HCT116 (cell line): Measurements from ENCODE around the gene COL9A3. TPM values are rescaled to one million over a fixed set of nuclear protein-coding genes. Genes with fewer than 3 reads are reported as not detected.

ENCODE experiments used
- ATAC-seq: fragments of 200-7000 bp; cut with Tn5 transposase; 2 replicates; pipeline ENCODE4 v1.9.1; 2020; ENCODE audit warnings: mild to moderate bottlenecking, moderate library complexity
- BruUV-seq: library from RNA; stranded (reverse); fragments of 400-500 nt; replicated peaks from 2 replicates; lab custom pipeline; 2021; lab: Mats Ljungman, UMichigan
- CTCF ChIA-PET: fragments of 300-600 bp; sonication (Branson Sonifier 250); formaldehyde crosslinking; loops from one replicate; lab custom pipeline; 2021; ENCODE audit warnings: antibody characterized with exemption; lab: Charles Lee
- POLR2A ChIA-PET: fragments of 300-600, 350-600 bp; sonication (Branson Sonifier 250); formaldehyde crosslinking; loops from one replicate; lab custom pipeline; 2021; ENCODE audit warnings: antibody characterized with exemption; lab: Charles Lee
- RAD21 ChIA-PET, 2 experiments: fragments of 300-600 bp; sonication (Branson Sonifier 250); formaldehyde crosslinking; loops; one replicate each; lab custom pipeline; 2023; ENCODE audit warnings: low total read pairs in 2 of 2; ENCODE audit not compliant: uncharacterized antibody in 2 of 2, unreplicated experiment in 2 of 2, low non-redundant PET in 1 of 2; lab: Charles Lee
- DNase-seq: peaks from one replicate; pipeline ENCODE4 v3.0.0-alpha.2; 2010; ENCODE audit warnings: low read depth, low spot score
- H2AFZ ChIP-seq: fragments of 200-600 bp; shearing (Covaris generic), sonication (generic); 2 replicates; pipeline ENCODE4 v1.6.1; 2017; ENCODE audit warnings: low read depth, mixed run types, mixed read lengths, antibody characterized with exemption, low read length; ENCODE audit not compliant: poor library complexity, severe bottlenecking
- H3K27ac ChIP-seq: 2 replicates; pipeline ENCODE4 v1.5.1; 2012; ENCODE audit warnings: low read depth, low read length
- H3K27me3 ChIP-seq: fragments of 200-600 bp; sonication (generic); 2 replicates; pipeline ENCODE4 v1.6.1; 2016; ENCODE audit warnings: mixed run types, low read length, mixed read lengths; ENCODE audit not compliant: insufficient read depth
- H3K36me3 ChIP-seq, 2 experiments: fragments of 200-500 bp in 1 of 2; fragments of 200-600 bp in 1 of 2; sonication (Bioruptor generic) in 1 of 2; sonication (generic) in 1 of 2; 2 replicates each; pipeline versions ENCODE4 v1.5.1 to v1.6.1; 2014 to 2016; ENCODE audit warnings: low read length in 2 of 2, inconsistent platforms in 1 of 2, mixed read lengths in 1 of 2, mixed run types in 1 of 2; ENCODE audit not compliant: insufficient read depth in 2 of 2, control insufficient read depth in 1 of 2
- H3K4me1 ChIP-seq, 2 experiments: fragments of 200-600 bp in 1 of 2; sonication (generic) in 1 of 2; 2 replicates each; pipeline versions ENCODE4 v1.5.1 to v1.6.1; 2012 to 2017; ENCODE audit warnings: low read length in 2 of 2, inconsistent platforms in 1 of 2, mild to moderate bottlenecking in 1 of 2, mixed read lengths in 1 of 2, mixed run types in 1 of 2, moderate library complexity in 1 of 2; ENCODE audit not compliant: insufficient read depth in 2 of 2, control insufficient read depth in 1 of 2
- H3K4me2 ChIP-seq: fragments of 200-600 bp; sonication (generic); 2 replicates; pipeline ENCODE4 v1.6.1; 2017; ENCODE audit warnings: mixed run types, low read length, mixed read lengths
- H3K4me3 ChIP-seq, 2 experiments: fragments of 200-600 bp in 1 of 2; sonication (generic) in 1 of 2; replicated peaks in 1 of 2; 2 replicates each; pipeline ENCODE4 v1.5.1; 2011 to 2016; ENCODE audit warnings: low read length in 2 of 2, control low read depth in 1 of 2, low read depth in 1 of 2, mild to moderate bottlenecking in 1 of 2, mixed read lengths in 1 of 2, mixed run types in 1 of 2
- H3K79me2 ChIP-seq: fragments of 200-600 bp; sonication (generic); 2 replicates; pipeline ENCODE4 v1.6.1; 2017; ENCODE audit warnings: mild to moderate bottlenecking, mixed run types, low read length, moderate library complexity, mixed read lengths; ENCODE audit not compliant: insufficient read depth
- H3K9ac ChIP-seq: fragments of 200-600 bp; sonication (generic); 2 replicates; pipeline ENCODE4 v1.6.1; 2016; ENCODE audit warnings: low read length, mixed read lengths
- H3K9me2 ChIP-seq: fragments of 200-600 bp; sonication (generic), shearing (Covaris generic); 2 replicates; pipeline ENCODE4 v1.6.1; 2017; ENCODE audit warnings: mixed run types, mild to moderate bottlenecking, moderate library complexity; ENCODE audit not compliant: insufficient read depth
- H3K9me3 ChIP-seq, 2 experiments: fragments of 200-500 bp in 1 of 2; fragments of 200-600 bp in 1 of 2; sonication (Bioruptor generic) in 1 of 2; sonication (generic) in 1 of 2; 2 replicates each; pipeline ENCODE4 v1.6.1; 2014 to 2017; ENCODE audit warnings: low read length in 2 of 2, mixed read lengths in 2 of 2, inconsistent platforms in 1 of 2, low read depth in 1 of 2, mild to moderate bottlenecking in 1 of 2, mixed run types in 1 of 2, moderate library complexity in 1 of 2; ENCODE audit not compliant: control insufficient read depth in 1 of 2, insufficient read depth in 1 of 2
- H4K20me1 ChIP-seq: fragments of 200-600 bp; sonication (generic), shearing (Covaris generic); 2 replicates; pipeline ENCODE4 v1.6.1; 2017; ENCODE audit warnings: mixed run types, mild to moderate bottlenecking, moderate library complexity; ENCODE audit not compliant: insufficient read depth
- ELF1 ChIP-seq: IDR thresholded peaks from 2 replicates; pipeline ENCODE4 v1.6.1; 2012; ENCODE audit warnings: low read depth, borderline replicate concordance
- EZH2 ChIP-seq: fragments of 200-600 bp; sonication (generic); IDR thresholded peaks from 2 replicates; pipeline ENCODE4 v1.6.1; 2017; ENCODE audit warnings: antibody characterized with exemption, mixed run types
- EZH2phosphoT487 ChIP-seq: fragments of 200-600 bp; IDR thresholded peaks from 2 replicates; pipeline ENCODE4 v1.6.1; 2018; ENCODE audit warnings: antibody characterized with exemption, borderline replicate concordance
- JUND ChIP-seq: IDR thresholded peaks from 2 replicates; pipeline ENCODE4 v1.6.1; 2012
- POLR2A ChIP-seq: IDR thresholded peaks from 2 replicates; pipeline ENCODE4 v1.7.0; 2011; ENCODE audit warnings: borderline replicate concordance; ENCODE audit not compliant: insufficient read depth, insufficient read length; ENCODE audit errors: extremely low read depth
- RAD21 ChIP-seq: IDR thresholded peaks from 2 replicates; pipeline ENCODE4 v1.6.1; 2012; ENCODE audit warnings: low read depth, mild to moderate bottlenecking
- SIN3A ChIP-seq: IDR thresholded peaks from 2 replicates; pipeline ENCODE4 v1.6.1; 2012; ENCODE audit warnings: low read depth
- TCF7L2 ChIP-seq: IDR thresholded peaks from 2 replicates; pipeline ENCODE4 v1.7.0; 2011; ENCODE audit warnings: borderline replicate concordance, inconsistent platforms; ENCODE audit not compliant: insufficient read depth, insufficient read length; ENCODE audit errors: extremely low read depth
- YY1 ChIP-seq: IDR thresholded peaks from 2 replicates; pipeline ENCODE4 v1.6.1; 2011; ENCODE audit warnings: low read length, low read depth, moderate library complexity, mild to moderate bottlenecking; ENCODE audit not compliant: insufficient replicate concordance; ENCODE audit errors: extremely low read depth
- ZFX ChIP-seq: fragments of 450-650 bp; IDR thresholded peaks from 2 replicates; pipeline ENCODE4 v1.6.1; 2017
- ZNF274 ChIP-seq: fragments of 200-500 bp; sonication (Bioruptor generic); IDR thresholded peaks from 2 replicates; pipeline ENCODE4 v1.6.1; 2014; ENCODE audit warnings: mild to moderate bottlenecking, low read depth, low read length, inconsistent platforms
- intact Hi-C: fragments of 100-400 bp; cut with micrococcal nuclease; formaldehyde crosslinking; loops from 2 replicates; pipeline ENCODE4 v1.10.0; 2022
- total RNA-seq: library from RNA; stranded (reverse); gene quantifications from one replicate; pipeline ENCODE4 v1.2.1, GENCODE V29; 2021; ENCODE audit not compliant: unreplicated experiment
- TF ChIP-seq, protein P1 (sequence below): IDR thresholded peaks from 2 replicates; pipeline ENCODE4 v1.6.1; 2012
- TF ChIP-seq, protein P2 (sequence below), 3 experiments: fragments of 200-600 bp in 1 of 3; sonication (generic) in 1 of 3; IDR thresholded peaks in 2 of 3; conservative IDR thresholded peaks in 1 of 3; 2 replicates each; pipeline ENCODE4 v1.5.1; 2012 to 2017; ENCODE audit warnings: low read depth in 2 of 3, low read length in 2 of 3, antibody characterized with exemption in 1 of 3, borderline replicate concordance in 1 of 3, control low read depth in 1 of 3, mild to moderate bottlenecking in 1 of 3, mixed read lengths in 1 of 3, mixed run types in 1 of 3, moderate library complexity in 1 of 3; ENCODE audit not compliant: insufficient read depth in 1 of 3
- TF ChIP-seq, protein P3 (sequence below): IDR thresholded peaks from 2 replicates; pipeline ENCODE4 v1.6.1; 2012; ENCODE audit warnings: low read depth
- TF ChIP-seq, protein P4 (sequence below): IDR thresholded peaks from 2 replicates; pipeline ENCODE4 v1.6.1; 2012
- TF ChIP-seq, protein P5 (sequence below): IDR thresholded peaks from 2 replicates; pipeline ENCODE4 v1.6.1; 2011; ENCODE audit warnings: mild to moderate bottlenecking, low read length, moderate library complexity; ENCODE audit not compliant: insufficient replicate concordance; ENCODE audit errors: extremely low read depth

The COL9A3 gene
- total RNA-seq, 1 experiment from 2014 or later: 29.7 TPM

DNA sequence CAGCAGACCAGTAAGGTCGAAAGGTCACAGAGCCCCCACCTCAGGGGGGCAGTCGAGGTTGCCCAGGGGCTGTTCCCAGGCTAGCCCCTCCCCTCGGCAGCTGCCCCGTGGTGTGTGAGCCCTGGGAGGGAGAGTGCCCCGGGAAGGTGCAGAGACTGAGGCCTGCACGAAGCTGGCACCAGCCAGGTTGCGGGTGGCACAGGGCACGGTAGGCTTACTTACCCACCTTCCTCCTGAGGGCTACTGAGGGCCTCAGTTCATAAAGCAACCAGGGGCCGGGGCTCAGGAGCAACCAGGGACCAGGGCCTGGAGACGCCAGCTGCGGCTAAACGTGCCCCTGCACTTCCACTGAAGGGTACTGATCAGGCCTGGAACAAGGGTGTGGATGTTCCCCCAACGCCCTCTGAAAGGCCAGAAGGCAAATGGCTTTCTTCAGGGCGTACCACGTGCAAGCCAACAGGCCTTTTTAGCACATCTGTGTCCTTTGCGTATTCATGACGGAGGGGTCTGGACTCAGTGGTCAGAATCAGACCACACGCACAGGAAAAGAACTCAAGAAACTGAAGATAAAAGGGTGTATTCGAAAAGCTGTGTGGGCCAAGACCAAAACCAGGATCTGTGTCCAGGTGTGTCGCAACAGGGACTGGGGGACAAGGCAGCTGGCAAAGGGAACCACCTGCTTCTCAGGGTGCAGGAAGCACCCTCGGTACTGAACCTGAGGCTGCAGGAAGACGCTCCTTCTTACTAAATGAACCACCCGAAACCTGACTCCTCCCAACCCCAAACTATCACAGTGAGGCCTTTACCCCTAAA lies 69.3 kb downstream of the COL9A3 start:
- ATAC-seq: no peak
- H3K9ac ChIP-seq: no peak overlapping the region
- H2AFZ ChIP-seq: no peak overlapping the region
- no peak overlapping the region for H3K27ac ChIP-seq
- H3K79me2 ChIP-seq: no peaks in the 10 kb centered on the region
- H3K4me1 ChIP-seq: no peaks in the 10 kb centered on the region
- no peaks in the 10 kb centered on the region for H3K9me2 ChIP-seq
- H3K36me3 ChIP-seq: peaks cover 12 to 25% of the 10 kb centered on the region in 2 experiments; a peak in 3 of 4 replicates
- H3K27me3 ChIP-seq: no peaks in the 10 kb centered on the region
- no peaks in the 10 kb centered on the region for H3K9me3 ChIP-seq
- ChIA-PET CTCF (interaction anchor here (2.0 kb wide), 1 partner anchor 10 kb away, joined by 5 read pairs; no protein-coding TSS in a partner anchor), RAD21 (no interaction called here), POLR2A (no interaction called here)
- H4K20me1 ChIP-seq: no peaks in the 10 kb centered on the region
- no peak for DNase-seq
- no peak overlapping the region for H3K4me2 ChIP-seq
- intact Hi-C loops: no loop called here
- TF ChIP-seq, protein P1, sequence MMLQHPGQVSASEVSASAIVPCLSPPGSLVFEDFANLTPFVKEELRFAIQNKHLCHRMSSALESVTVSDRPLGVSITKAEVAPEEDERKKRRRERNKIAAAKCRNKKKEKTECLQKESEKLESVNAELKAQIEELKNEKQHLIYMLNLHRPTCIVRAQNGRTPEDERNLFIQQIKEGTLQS: no peak
- no peak for TF ChIP-seq RAD21
- TF ChIP-seq TCF7L2: no peak
- TF ChIP-seq EZH2: no peak
- no peak for TF ChIP-seq ZNF274
- TF ChIP-seq, protein P2, sequence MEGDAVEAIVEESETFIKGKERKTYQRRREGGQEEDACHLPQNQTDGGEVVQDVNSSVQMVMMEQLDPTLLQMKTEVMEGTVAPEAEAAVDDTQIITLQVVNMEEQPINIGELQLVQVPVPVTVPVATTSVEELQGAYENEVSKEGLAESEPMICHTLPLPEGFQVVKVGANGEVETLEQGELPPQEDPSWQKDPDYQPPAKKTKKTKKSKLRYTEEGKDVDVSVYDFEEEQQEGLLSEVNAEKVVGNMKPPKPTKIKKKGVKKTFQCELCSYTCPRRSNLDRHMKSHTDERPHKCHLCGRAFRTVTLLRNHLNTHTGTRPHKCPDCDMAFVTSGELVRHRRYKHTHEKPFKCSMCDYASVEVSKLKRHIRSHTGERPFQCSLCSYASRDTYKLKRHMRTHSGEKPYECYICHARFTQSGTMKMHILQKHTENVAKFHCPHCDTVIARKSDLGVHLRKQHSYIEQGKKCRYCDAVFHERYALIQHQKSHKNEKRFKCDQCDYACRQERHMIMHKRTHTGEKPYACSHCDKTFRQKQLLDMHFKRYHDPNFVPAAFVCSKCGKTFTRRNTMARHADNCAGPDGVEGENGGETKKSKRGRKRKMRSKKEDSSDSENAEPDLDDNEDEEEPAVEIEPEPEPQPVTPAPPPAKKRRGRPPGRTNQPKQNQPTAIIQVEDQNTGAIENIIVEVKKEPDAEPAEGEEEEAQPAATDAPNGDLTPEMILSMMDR (IDR thresholded peaks at IDR 0.05 in 2 of 3, conservative IDR thresholded peaks at IDR 0.05 in 1 of 3; ENCODE audit: borderline replicate concordance in 1 of 3, insufficient read depth in 1 of 3, low read depth in 2 of 3, low read length in 2 of 3): no peak
- no peak for TF ChIP-seq ZFX
- TF ChIP-seq ELF1: no peak
- no peak for TF ChIP-seq EZH2phosphoT487
- no peak for TF ChIP-seq JUND
- TF ChIP-seq, protein P3, sequence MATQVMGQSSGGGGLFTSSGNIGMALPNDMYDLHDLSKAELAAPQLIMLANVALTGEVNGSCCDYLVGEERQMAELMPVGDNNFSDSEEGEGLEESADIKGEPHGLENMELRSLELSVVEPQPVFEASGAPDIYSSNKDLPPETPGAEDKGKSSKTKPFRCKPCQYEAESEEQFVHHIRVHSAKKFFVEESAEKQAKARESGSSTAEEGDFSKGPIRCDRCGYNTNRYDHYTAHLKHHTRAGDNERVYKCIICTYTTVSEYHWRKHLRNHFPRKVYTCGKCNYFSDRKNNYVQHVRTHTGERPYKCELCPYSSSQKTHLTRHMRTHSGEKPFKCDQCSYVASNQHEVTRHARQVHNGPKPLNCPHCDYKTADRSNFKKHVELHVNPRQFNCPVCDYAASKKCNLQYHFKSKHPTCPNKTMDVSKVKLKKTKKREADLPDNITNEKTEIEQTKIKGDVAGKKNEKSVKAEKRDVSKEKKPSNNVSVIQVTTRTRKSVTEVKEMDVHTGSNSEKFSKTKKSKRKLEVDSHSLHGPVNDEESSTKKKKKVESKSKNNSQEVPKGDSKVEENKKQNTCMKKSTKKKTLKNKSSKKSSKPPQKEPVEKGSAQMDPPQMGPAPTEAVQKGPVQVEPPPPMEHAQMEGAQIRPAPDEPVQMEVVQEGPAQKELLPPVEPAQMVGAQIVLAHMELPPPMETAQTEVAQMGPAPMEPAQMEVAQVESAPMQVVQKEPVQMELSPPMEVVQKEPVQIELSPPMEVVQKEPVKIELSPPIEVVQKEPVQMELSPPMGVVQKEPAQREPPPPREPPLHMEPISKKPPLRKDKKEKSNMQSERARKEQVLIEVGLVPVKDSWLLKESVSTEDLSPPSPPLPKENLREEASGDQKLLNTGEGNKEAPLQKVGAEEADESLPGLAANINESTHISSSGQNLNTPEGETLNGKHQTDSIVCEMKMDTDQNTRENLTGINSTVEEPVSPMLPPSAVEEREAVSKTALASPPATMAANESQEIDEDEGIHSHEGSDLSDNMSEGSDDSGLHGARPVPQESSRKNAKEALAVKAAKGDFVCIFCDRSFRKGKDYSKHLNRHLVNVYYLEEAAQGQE: no peak
- TF ChIP-seq, protein P4, sequence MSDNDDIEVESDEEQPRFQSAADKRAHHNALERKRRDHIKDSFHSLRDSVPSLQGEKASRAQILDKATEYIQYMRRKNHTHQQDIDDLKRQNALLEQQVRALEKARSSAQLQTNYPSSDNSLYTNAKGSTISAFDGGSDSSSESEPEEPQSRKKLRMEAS: no peak
- TF ChIP-seq, protein P5, sequence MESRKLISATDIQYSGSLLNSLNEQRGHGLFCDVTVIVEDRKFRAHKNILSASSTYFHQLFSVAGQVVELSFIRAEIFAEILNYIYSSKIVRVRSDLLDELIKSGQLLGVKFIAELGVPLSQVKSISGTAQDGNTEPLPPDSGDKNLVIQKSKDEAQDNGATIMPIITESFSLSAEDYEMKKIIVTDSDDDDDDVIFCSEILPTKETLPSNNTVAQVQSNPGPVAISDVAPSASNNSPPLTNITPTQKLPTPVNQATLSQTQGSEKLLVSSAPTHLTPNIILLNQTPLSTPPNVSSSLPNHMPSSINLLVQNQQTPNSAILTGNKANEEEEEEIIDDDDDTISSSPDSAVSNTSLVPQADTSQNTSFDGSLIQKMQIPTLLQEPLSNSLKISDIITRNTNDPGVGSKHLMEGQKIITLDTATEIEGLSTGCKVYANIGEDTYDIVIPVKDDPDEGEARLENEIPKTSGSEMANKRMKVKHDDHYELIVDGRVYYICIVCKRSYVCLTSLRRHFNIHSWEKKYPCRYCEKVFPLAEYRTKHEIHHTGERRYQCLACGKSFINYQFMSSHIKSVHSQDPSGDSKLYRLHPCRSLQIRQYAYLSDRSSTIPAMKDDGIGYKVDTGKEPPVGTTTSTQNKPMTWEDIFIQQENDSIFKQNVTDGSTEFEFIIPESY: no peak
- no peak for TF ChIP-seq YY1
- TF ChIP-seq POLR2A: no peak
- no peak for TF ChIP-seq SIN3A
- no TSS peak for BruUV-seq
- H3K4me3 ChIP-seq: no peak overlapping the region
